ENCODE measurements around the gene GSTO2.

GSTO2 gene

GRCh38 chr10:104299031-104299904 is 30.3 kb downstream of the GSTO2 start:
- TF ChIP-seq CTCF (IDR thresholded peaks at IDR 0.05; ENCODE audit: low read depth, low read length, missing control alignments) = no peak
- H3K4me3 ChIP-seq (ENCODE audit: low read depth, low read length) = no peak overlapping the region
- DNase-seq (ENCODE audit: low read depth) = no peak
- in situ Hi-C loops (cut with HindIII; ENCODE audit: low sequenced_read_pairs) = no loop called here

GRCh38 chr10:104300002-104300735 is 31.2 kb downstream of the GSTO2 start:
- peak; percentile 96 for DNase-seq (ENCODE audit: low read depth)
- in situ Hi-C loops (cut with HindIII; ENCODE audit: low sequenced_read_pairs) = loop anchor here (5.0 kb wide), 1 partner anchor 42 kb away; no protein-coding TSS in a partner anchor
- H3K4me3 ChIP-seq (ENCODE audit: low read depth, low read length) = no peak overlapping the region
- no peak for TF ChIP-seq CTCF (IDR thresholded peaks at IDR 0.05; ENCODE audit: low read depth, low read length, missing control alignments)

- in situ Hi-C loops (cut with HindIII; ENCODE audit: low sequenced_read_pairs) = loop anchor here (5.0 kb wide), 1 partner anchor 41 kb away; no protein-coding TSS in a partner anchor
- no peak overlapping the region for H3K4me3 ChIP-seq (ENCODE audit: low read depth, low read length)
- no peak for TF ChIP-seq CTCF (IDR thresholded peaks at IDR 0.05; ENCODE audit: low read depth, low read length, missing control alignments)
- DNase-seq (ENCODE audit: low read depth) = peak; percentile 86
These were observed 31.8 kb downstream of the GSTO2 start for GRCh38 chr10:104300736-104301292.

- no peak for DNase-seq (ENCODE audit: low read depth)
- no peak for TF ChIP-seq CTCF (IDR thresholded peaks at IDR 0.05; ENCODE audit: low read depth, low read length, missing control alignments)
- H3K4me3 ChIP-seq (ENCODE audit: low read depth, low read length) = no peak overlapping the region
- in situ Hi-C loops (cut with HindIII; ENCODE audit: low sequenced_read_pairs) = loop anchor here (5.0 kb wide), 1 partner anchor 40 kb away; no protein-coding TSS in a partner anchor
These were observed 33.1 kb downstream of the GSTO2 start for GRCh38 chr10:104301907-104302690.

- in situ Hi-C loops (cut with HindIII; ENCODE audit: low sequenced_read_pairs) = loop anchor here (5.0 kb wide), 1 partner anchor 39 kb away; no protein-coding TSS in a partner anchor
- no peak for DNase-seq (ENCODE audit: low read depth)
- no peak for TF ChIP-seq CTCF (IDR thresholded peaks at IDR 0.05; ENCODE audit: low read depth, low read length, missing control alignments)
- no peak overlapping the region for H3K4me3 ChIP-seq (ENCODE audit: low read depth, low read length)
These were observed 34.8 kb downstream of the GSTO2 start for GRCh38 chr10:104303594-104304355.
